ENCODE data around the gene SLC1A7.

The SLC1A7 gene

GRCh38 chr1:53074313-53075154, 67.9 kb downstream of the SLC1A7 start:
- WGBS (ENCODE audit: insufficient coverage): 100% methylated on average over 4 of the region's 8 CpGs
- Histone ChIP-seq H3K27me3 (replicated peaks in 2 of 5; ENCODE audit: control insufficient read depth in 4 of 5, insufficient read depth in 5 of 5, low read length in 4 of 5) (no peaks in the 10 kb centered on the region), H3K4me3 (ENCODE audit: control insufficient read depth in 1 of 7, extremely low read depth in 1 of 7, insufficient read depth in 4 of 7, low read depth in 2 of 7, low read length in 6 of 7) (no peak overlapping the region), H3K27ac (ENCODE audit: insufficient read depth in 1 of 2, low read depth in 1 of 2, low read length in 2 of 2, poor library complexity in 1 of 2, severe bottlenecking in 2 of 2) (no peak overlapping the region), H3K4me1 (ENCODE audit: control extremely low read depth in 1 of 4, control insufficient read depth in 4 of 4, insufficient read depth in 4 of 4, low read length in 3 of 4) (no peaks in the 10 kb centered on the region), H3K36me3 (ENCODE audit: control insufficient read depth in 4 of 4, insufficient read depth in 4 of 4, low read length in 3 of 4) (no peaks in the 10 kb centered on the region), H3K9me3 (ENCODE audit: control extremely low read depth in 1 of 5, control insufficient read depth in 4 of 5, insufficient read depth in 2 of 5, low read depth in 1 of 5, low read length in 4 of 5) (no peaks in the 10 kb centered on the region)
- POLR2A ChIA-PET: no interaction called here
- CTCF ChIA-PET: no interaction called here
- no peak for DNase-seq

GRCh38 chr1:53073868-53074311, 68.5 kb downstream of the SLC1A7 start:
- 98% methylated on average over 9 of the region's 10 CpGs for WGBS (ENCODE audit: insufficient coverage)
- Histone ChIP-seq H3K27ac (ENCODE audit: insufficient read depth in 1 of 2, low read depth in 1 of 2, low read length in 2 of 2, poor library complexity in 1 of 2, severe bottlenecking in 2 of 2) (no peak overlapping the region), H3K4me1 (ENCODE audit: control extremely low read depth in 1 of 4, control insufficient read depth in 4 of 4, insufficient read depth in 4 of 4, low read length in 3 of 4) (no peaks in the 10 kb centered on the region), H3K36me3 (ENCODE audit: control insufficient read depth in 4 of 4, insufficient read depth in 4 of 4, low read length in 3 of 4) (no peaks in the 10 kb centered on the region), H3K27me3 (replicated peaks in 2 of 5; ENCODE audit: control insufficient read depth in 4 of 5, insufficient read depth in 5 of 5, low read length in 4 of 5) (no peaks in the 10 kb centered on the region), H3K4me3 (ENCODE audit: control insufficient read depth in 1 of 7, extremely low read depth in 1 of 7, insufficient read depth in 4 of 7, low read depth in 2 of 7, low read length in 6 of 7) (no peak overlapping the region), H3K9me3 (ENCODE audit: control extremely low read depth in 1 of 5, control insufficient read depth in 4 of 5, insufficient read depth in 2 of 5, low read depth in 1 of 5, low read length in 4 of 5) (no peaks in the 10 kb centered on the region)
- DNase-seq: no peak
- ChIA-PET CTCF (no interaction called here), POLR2A (no interaction called here)

GRCh38 chr1:53073287-53073686, 69.2 kb downstream of the SLC1A7 start:
- H3K36me3 ChIP-seq (ENCODE audit: control insufficient read depth in 4 of 4, insufficient read depth in 4 of 4, low read length in 3 of 4): no peaks in the 10 kb centered on the region
- ChIA-PET CTCF (no interaction called here), POLR2A (no interaction called here)
- WGBS (ENCODE audit: insufficient coverage): 96% methylated on average over 4 of the region's 7 CpGs
- no peak for DNase-seq
- H3K27ac ChIP-seq (ENCODE audit: insufficient read depth in 1 of 2, low read depth in 1 of 2, low read length in 2 of 2, poor library complexity in 1 of 2, severe bottlenecking in 2 of 2): no peak overlapping the region
- H3K9me3 ChIP-seq (ENCODE audit: control extremely low read depth in 1 of 5, control insufficient read depth in 4 of 5, insufficient read depth in 2 of 5, low read depth in 1 of 5, low read length in 4 of 5): no peaks in the 10 kb centered on the region
- no peaks in the 10 kb centered on the region for H3K4me1 ChIP-seq (ENCODE audit: control extremely low read depth in 1 of 4, control insufficient read depth in 4 of 4, insufficient read depth in 4 of 4, low read length in 3 of 4)
- H3K4me3 ChIP-seq (ENCODE audit: control insufficient read depth in 1 of 7, extremely low read depth in 1 of 7, insufficient read depth in 4 of 7, low read depth in 2 of 7, low read length in 6 of 7): no peak overlapping the region
- H3K27me3 ChIP-seq (replicated peaks in 2 of 5; ENCODE audit: control insufficient read depth in 4 of 5, insufficient read depth in 5 of 5, low read length in 4 of 5): no peaks in the 10 kb centered on the region

GRCh38 chr1:53071915-53072314, 70.5 kb downstream of the SLC1A7 start:
- POLR2A ChIA-PET: no interaction called here

GRCh38 chr1:53071167-53071865, 71.1 kb downstream of the SLC1A7 start:
- WGBS (ENCODE audit: insufficient coverage): 96% methylated on average over 15 of the region's 17 CpGs
- DNase-seq: no peak
- H3K27ac ChIP-seq (ENCODE audit: insufficient read depth in 1 of 2, low read depth in 1 of 2, low read length in 2 of 2, poor library complexity in 1 of 2, severe bottlenecking in 2 of 2): no peak overlapping the region
- no peaks in the 10 kb centered on the region for H3K4me1 ChIP-seq (ENCODE audit: control extremely low read depth in 1 of 4, control insufficient read depth in 4 of 4, insufficient read depth in 4 of 4, low read length in 3 of 4)
- no peaks in the 10 kb centered on the region for H3K9me3 ChIP-seq (ENCODE audit: control extremely low read depth in 1 of 5, control insufficient read depth in 4 of 5, insufficient read depth in 2 of 5, low read depth in 1 of 5, low read length in 4 of 5)
- ChIA-PET CTCF (no interaction called here), POLR2A (interaction anchor here (0.7 kb wide), 1 partner anchor 154 kb away, joined by 3 read pairs; no protein-coding TSS in a partner anchor)
- no peaks in the 10 kb centered on the region for H3K36me3 ChIP-seq (ENCODE audit: control insufficient read depth in 4 of 4, insufficient read depth in 4 of 4, low read length in 3 of 4)
- H3K27me3 ChIP-seq (replicated peaks in 2 of 5; ENCODE audit: control insufficient read depth in 4 of 5, insufficient read depth in 5 of 5, low read length in 4 of 5): no peaks in the 10 kb centered on the region
- H3K4me3 ChIP-seq (ENCODE audit: control insufficient read depth in 1 of 7, extremely low read depth in 1 of 7, insufficient read depth in 4 of 7, low read depth in 2 of 7, low read length in 6 of 7): no peak overlapping the region

More at GRCh38 chr1:53071915-53072314, 70.5 kb downstream of the SLC1A7 start:
- Histone ChIP-seq H3K27ac (ENCODE audit: insufficient read depth in 1 of 2, low read depth in 1 of 2, low read length in 2 of 2, poor library complexity in 1 of 2, severe bottlenecking in 2 of 2) (no peak overlapping the region), H3K27me3 (replicated peaks in 2 of 5; ENCODE audit: control insufficient read depth in 4 of 5, insufficient read depth in 5 of 5, low read length in 4 of 5) (no peaks in the 10 kb centered on the region), H3K4me1 (ENCODE audit: control extremely low read depth in 1 of 4, control insufficient read depth in 4 of 4, insufficient read depth in 4 of 4, low read length in 3 of 4) (no peaks in the 10 kb centered on the region), H3K4me3 (ENCODE audit: control insufficient read depth in 1 of 7, extremely low read depth in 1 of 7, insufficient read depth in 4 of 7, low read depth in 2 of 7, low read length in 6 of 7) (no peak overlapping the region), H3K9me3 (ENCODE audit: control extremely low read depth in 1 of 5, control insufficient read depth in 4 of 5, insufficient read depth in 2 of 5, low read depth in 1 of 5, low read length in 4 of 5) (no peaks in the 10 kb centered on the region), H3K36me3 (ENCODE audit: control insufficient read depth in 4 of 4, insufficient read depth in 4 of 4, low read length in 3 of 4) (no peaks in the 10 kb centered on the region)
- CTCF ChIA-PET: no interaction called here
- no peak for DNase-seq
- no CpG with 5 or more reads among the region's 1 CpG for WGBS (ENCODE audit: insufficient coverage)

GRCh38 chr1:53070621-53071020, 71.8 kb downstream of the SLC1A7 start:
- H3K9me3 ChIP-seq (ENCODE audit: control extremely low read depth in 1 of 5, control insufficient read depth in 4 of 5, insufficient read depth in 2 of 5, low read depth in 1 of 5, low read length in 4 of 5): no peaks in the 10 kb centered on the region
- no peaks in the 10 kb centered on the region for H3K36me3 ChIP-seq (ENCODE audit: control insufficient read depth in 4 of 4, insufficient read depth in 4 of 4, low read length in 3 of 4)
- H3K4me1 ChIP-seq (ENCODE audit: control extremely low read depth in 1 of 4, control insufficient read depth in 4 of 4, insufficient read depth in 4 of 4, low read length in 3 of 4): no peaks in the 10 kb centered on the region
- POLR2A ChIA-PET: interaction anchor here (0.7 kb wide), 1 partner anchor 153 kb away, joined by 3 read pairs; no protein-coding TSS in a partner anchor
- H3K4me3 ChIP-seq (ENCODE audit: control insufficient read depth in 1 of 7, extremely low read depth in 1 of 7, insufficient read depth in 4 of 7, low read depth in 2 of 7, low read length in 6 of 7): no peak overlapping the region
- 100% methylated on average over 7 of the region's 12 CpGs for WGBS (ENCODE audit: insufficient coverage)
- CTCF ChIA-PET: no interaction called here
- DNase-seq: no peak
- peaks cover 0 to under 1% (median 0%) of the 10 kb centered on the region in 5 experiments for H3K27me3 ChIP-seq (replicated peaks in 2 of 5; ENCODE audit: control insufficient read depth in 4 of 5, insufficient read depth in 5 of 5, low read length in 4 of 5)
- H3K27ac ChIP-seq (ENCODE audit: insufficient read depth in 1 of 2, low read depth in 1 of 2, low read length in 2 of 2, poor library complexity in 1 of 2, severe bottlenecking in 2 of 2): no peak overlapping the region
